UCSD-AML1 (cell line): ENCODE data around the gene EID2B.

Experiments
- DNase-seq: peaks from one replicate; lab custom pipeline; 2025; ENCODE audit not compliant: unreplicated experiment; lab: John Stamatoyannopoulos, UW

Gene EID2B

GRCh38 chr19:39533003-39533512 is 406 bp upstream of the EID2B start:
- DNase-seq: no peak

GRCh38 chr19:39531834-39532232 is 819 bp downstream of the EID2B start:
- DNase-seq: no peak

- no peak for DNase-seq
Measured at GRCh38 chr19:39525205-39525604, 7.4 kb downstream of the EID2B start.

- no peak for DNase-seq
Measured at GRCh38 chr19:39524495-39524894, 8.2 kb downstream of the EID2B start.

- DNase-seq: no peak
Measured at GRCh38 chr19:39520541-39521484, 11.8 kb downstream of the EID2B start.

- DNase-seq: no peak
Measured at GRCh38 chr19:39518975-39519374, 13.7 kb downstream of the EID2B start.

- DNase-seq: no peak
Measured at GRCh38 chr19:39518458-39518857, 14.2 kb downstream of the EID2B start.

GRCh38 chr19:39517432-39517831 is 15.2 kb downstream of the EID2B start:
- no peak for DNase-seq

- no peak for DNase-seq
Measured at GRCh38 chr19:39516270-39516669, 16.4 kb downstream of the EID2B start.

GRCh38 chr19:39515551-39516191 is 17.0 kb downstream of the EID2B start:
- no peak for DNase-seq

GRCh38 chr19:39514840-39515550 is 17.7 kb downstream of the EID2B start, which contains the start of gene SELENOV:
Gene SELENOV (plus strand): TSS chr19:39515139. CDS start chr19:39515213, 74 bp downstream.
- DNase-seq: no peak

GRCh38 chr19:39512988-39513387 is 19.7 kb downstream of the EID2B start:
- DNase-seq: no peak

GRCh38 chr19:39509233-39509632 is 23.4 kb downstream of the EID2B start:
- no peak for DNase-seq

GRCh38 chr19:39508629-39509028 is 24.0 kb downstream of the EID2B start:
- no peak for DNase-seq

GRCh38 chr19:39507715-39508364 is 24.8 kb downstream of the EID2B start:
- no peak for DNase-seq

GRCh38 chr19:39506944-39507714 is 25.5 kb downstream of the EID2B start:
- DNase-seq: peak; percentile 19

- DNase-seq: no peak
Measured at GRCh38 chr19:39506598-39506943, 26.1 kb downstream of the EID2B start.

GRCh38 chr19:39502640-39503417 is 29.8 kb downstream of the EID2B start:
- DNase-seq: peak; percentile 89

GRCh38 chr19:39501340-39501739 is 31.3 kb downstream of the EID2B start:
- DNase-seq: no peak
